Loucy (cell line): Measurements from ENCODE around the gene ITGA6.

ENCODE experiments used
- H2AFZ ChIP-seq: fragments of 200-600 bp; sonication (generic); 2 replicates; pipeline ENCODE4 v1.6.0; 2016; ENCODE audit warnings: antibody characterized with exemption, mild to moderate bottlenecking, low read length, moderate library complexity
- H3F3A ChIP-seq: fragments of 200-600 bp; 2 replicates; pipeline ENCODE4 v1.6.0; 2016; ENCODE audit warnings: antibody characterized with exemption, low read depth, mild to moderate bottlenecking
- H3K27me3 ChIP-seq: fragments of 200-600 bp; sonication (generic); 2 replicates; pipeline ENCODE4 v1.6.1; 2014; ENCODE audit warnings: low read length, mild to moderate bottlenecking; ENCODE audit not compliant: insufficient read depth, poor library complexity, severe bottlenecking
- H3K36me3 ChIP-seq: fragments of 200-600 bp; sonication (generic); 2 replicates; pipeline ENCODE4 v1.6.1; 2016; ENCODE audit warnings: low read length; ENCODE audit not compliant: insufficient read depth
- H3K4me1 ChIP-seq: fragments of 200-600 bp; sonication (generic); 2 replicates; pipeline ENCODE4 v1.5.1; 2014; ENCODE audit warnings: low read length, mild to moderate bottlenecking; ENCODE audit not compliant: insufficient read depth, poor library complexity, severe bottlenecking
- H3K4me2 ChIP-seq: fragments of 200-600 bp; sonication (generic); 2 replicates; pipeline ENCODE4 v1.6.0; 2014; ENCODE audit warnings: antibody characterized with exemption, low read length, low read depth, mild to moderate bottlenecking; ENCODE audit not compliant: poor library complexity, severe bottlenecking
- H3K4me3 ChIP-seq: fragments of 200-600 bp; sonication (generic); 2 replicates; pipeline ENCODE4 v1.5.1; 2014; ENCODE audit warnings: low read length, mild to moderate bottlenecking, mixed read lengths; ENCODE audit not compliant: poor library complexity, severe bottlenecking
- H3K79me2 ChIP-seq: fragments of 200-600 bp; sonication (generic); 2 replicates; pipeline ENCODE4 v1.6.1; 2014; ENCODE audit warnings: low read length; ENCODE audit not compliant: insufficient read depth
- H3K9ac ChIP-seq: fragments of 200-600 bp; sonication (generic); 2 replicates; pipeline ENCODE4 v1.6.0; 2014; ENCODE audit warnings: mild to moderate bottlenecking, low read depth, low read length, moderate library complexity; ENCODE audit not compliant: poor library complexity, severe bottlenecking
- H3K9me2 ChIP-seq: fragments of 200-600 bp; sonication (generic); replicated peaks from 2 replicates; pipeline ENCODE4 v1.6.1; 2016; ENCODE audit warnings: low read depth, low read length, mixed read lengths
- H3K9me3 ChIP-seq: fragments of 200-600 bp; sonication (generic); 2 replicates; pipeline ENCODE4 v1.6.1; 2014; ENCODE audit warnings: mild to moderate bottlenecking, antibody characterized with exemption, low read length, low read depth; ENCODE audit not compliant: insufficient read depth
- H4K20me1 ChIP-seq: fragments of 200-600 bp; sonication (generic); 2 replicates; pipeline ENCODE4 v1.6.0; 2014; ENCODE audit warnings: antibody characterized with exemption, low read length, mild to moderate bottlenecking; ENCODE audit not compliant: insufficient read depth, poor library complexity, severe bottlenecking
- EZH2phosphoT487 ChIP-seq: fragments of 200-600 bp; IDR thresholded peaks from 2 replicates; pipeline ENCODE4 v1.6.1; 2018; ENCODE audit warnings: antibody characterized with exemption, mild to moderate bottlenecking, moderate library complexity, borderline replicate concordance
- TF ChIP-seq, protein P1 (sequence below): fragments of 200-600 bp; sonication (generic); conservative IDR thresholded peaks from 2 replicates; pipeline ENCODE4 v1.5.1; 2014; ENCODE audit warnings: mild to moderate bottlenecking, antibody characterized with exemption, low read length

ITGA6 gene

DNA sequence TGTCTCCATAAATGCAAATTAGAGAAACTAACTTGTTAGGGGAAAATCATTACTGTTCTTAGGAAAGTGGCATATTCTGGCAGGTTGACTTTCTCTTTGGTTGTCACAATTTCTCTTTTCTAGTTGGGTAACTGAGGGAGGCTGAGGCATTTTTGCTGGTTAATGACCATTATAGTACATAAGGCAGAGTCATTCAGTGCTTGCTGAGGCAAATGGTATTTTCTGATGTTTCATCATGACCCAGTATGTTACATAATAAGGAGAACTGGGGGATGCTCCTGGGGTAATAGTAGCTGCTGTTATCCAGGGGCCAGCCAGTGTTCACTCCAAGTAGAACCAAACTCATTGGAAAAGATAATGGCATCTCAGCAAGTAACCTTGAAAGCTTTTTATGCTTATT lies 62.3 kb downstream of the ITGA6 start:
- Histone ChIP-seq H3K4me3 (no peak overlapping the region), H3K27me3 (no peaks in the 10 kb centered on the region), H3K79me2 (no peaks in the 10 kb centered on the region), H3K9ac (no peak overlapping the region), H3K4me1 (peaks cover under 1% of the 10 kb centered on the region), H3K9me3 (no peaks in the 10 kb centered on the region), H4K20me1 (no peaks in the 10 kb centered on the region), H3K9me2 (no peaks in the 10 kb centered on the region), H2AFZ (no peak overlapping the region), H3K36me3 (peaks cover 74% of the 10 kb centered on the region; the same call in 1 of the 2 replicates), H3K4me2 (no peak overlapping the region), H3F3A (no peaks in the 10 kb centered on the region)
- no peak for TF ChIP-seq EZH2phosphoT487
- TF ChIP-seq, protein P1, sequence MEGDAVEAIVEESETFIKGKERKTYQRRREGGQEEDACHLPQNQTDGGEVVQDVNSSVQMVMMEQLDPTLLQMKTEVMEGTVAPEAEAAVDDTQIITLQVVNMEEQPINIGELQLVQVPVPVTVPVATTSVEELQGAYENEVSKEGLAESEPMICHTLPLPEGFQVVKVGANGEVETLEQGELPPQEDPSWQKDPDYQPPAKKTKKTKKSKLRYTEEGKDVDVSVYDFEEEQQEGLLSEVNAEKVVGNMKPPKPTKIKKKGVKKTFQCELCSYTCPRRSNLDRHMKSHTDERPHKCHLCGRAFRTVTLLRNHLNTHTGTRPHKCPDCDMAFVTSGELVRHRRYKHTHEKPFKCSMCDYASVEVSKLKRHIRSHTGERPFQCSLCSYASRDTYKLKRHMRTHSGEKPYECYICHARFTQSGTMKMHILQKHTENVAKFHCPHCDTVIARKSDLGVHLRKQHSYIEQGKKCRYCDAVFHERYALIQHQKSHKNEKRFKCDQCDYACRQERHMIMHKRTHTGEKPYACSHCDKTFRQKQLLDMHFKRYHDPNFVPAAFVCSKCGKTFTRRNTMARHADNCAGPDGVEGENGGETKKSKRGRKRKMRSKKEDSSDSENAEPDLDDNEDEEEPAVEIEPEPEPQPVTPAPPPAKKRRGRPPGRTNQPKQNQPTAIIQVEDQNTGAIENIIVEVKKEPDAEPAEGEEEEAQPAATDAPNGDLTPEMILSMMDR = no peak

DNA sequence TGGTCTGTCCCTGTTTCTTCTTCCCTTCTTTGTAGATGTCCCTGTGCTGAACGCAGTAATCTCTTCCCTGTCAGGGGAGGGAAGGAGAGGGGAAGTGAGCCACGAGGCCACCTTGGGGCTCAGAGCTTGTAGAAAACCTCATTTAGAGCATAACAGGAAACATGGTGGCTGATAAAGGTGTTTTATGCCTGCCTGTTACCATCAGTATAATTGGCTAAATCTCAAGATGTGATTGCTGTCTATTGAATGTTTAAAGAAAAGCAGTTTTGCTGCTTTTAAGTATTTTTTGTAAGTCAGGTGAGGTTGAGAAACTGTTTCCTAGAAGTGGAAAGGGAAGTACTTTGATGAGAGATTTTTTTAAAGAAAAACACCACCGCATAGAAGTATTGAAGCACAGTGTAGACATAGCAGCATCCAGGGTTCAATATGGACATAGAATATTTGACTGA lies 68.8 kb downstream of the ITGA6 start:
- Histone ChIP-seq H3K9ac (no peak overlapping the region), H3K27me3 (no peaks in the 10 kb centered on the region), H3K4me2 (peak overlapping the region; percentile 16), H3K9me2 (no peaks in the 10 kb centered on the region), H3K36me3 (peaks cover 60% of the 10 kb centered on the region; the same call in 1 of the 2 replicates), H3F3A (0 out of 2 replicates have a peak, but pooled peaks cover 5% of the 10 kb centered on the region), H3K4me1 (peaks cover 24% of the 10 kb centered on the region), H3K4me3 (no peak overlapping the region), H2AFZ (no peak overlapping the region), H3K79me2 (no peaks in the 10 kb centered on the region), H4K20me1 (no peaks in the 10 kb centered on the region), H3K9me3 (no peaks in the 10 kb centered on the region)
- TF ChIP-seq EZH2phosphoT487 = no peak
- TF ChIP-seq, protein P1 = no peak

GRCh38 chr2:172507199-172507598 lies 79.8 kb downstream of the ITGA6 start:
- H3K9ac ChIP-seq = no peak overlapping the region
- H3K27me3 ChIP-seq = no peaks in the 10 kb centered on the region
- no peak overlapping the region for H3K4me2 ChIP-seq
- no peaks in the 10 kb centered on the region for H3K79me2 ChIP-seq
- no peaks in the 10 kb centered on the region for H3F3A ChIP-seq
- no peaks in the 10 kb centered on the region for H3K9me2 ChIP-seq
- H3K36me3 ChIP-seq = peaks cover 21% of the 10 kb centered on the region; the same call in 1 of the 2 replicates
- H3K9me3 ChIP-seq = peaks cover 3% of the 10 kb centered on the region; the same call in 1 of the 2 replicates
- H2AFZ ChIP-seq = no peak overlapping the region
- peaks cover 11% of the 10 kb centered on the region for H3K4me1 ChIP-seq
- TF ChIP-seq EZH2phosphoT487 = no peak
- TF ChIP-seq, protein P1 = no peak
- H3K4me3 ChIP-seq = no peak overlapping the region
- no peaks in the 10 kb centered on the region for H4K20me1 ChIP-seq
